ENCODE measurements around the gene KCNJ4.
"Not testable (repeated sequence)": the region's sequence is repeated elsewhere in the genome, so short reads cannot be mapped to it uniquely, and the experiment has no call there.

Gene KCNJ4

GRCh38 chr22:38481162-38481870 is 26.3 kb upstream of the KCNJ4 start:
- no peak overlapping the region for H3K4me3 ChIP-seq (ENCODE audit: low read depth, low read length)
- peaks cover 85% of the 10 kb centered on the region for H3K36me3 ChIP-seq (replicated peaks)
- H3K27ac ChIP-seq: no peak overlapping the region
- no peak for DNase-seq
- no peak for TF ChIP-seq CTCF (IDR thresholded peaks at IDR 0.05; ENCODE audit: low read depth, low read length, missing control alignments)
- in situ Hi-C loops (cut with HindIII; ENCODE audit: low pct_ligation_motif_present, low sequenced_read_pairs): no loop called here
- no peaks in the 10 kb centered on the region for H3K27me3 ChIP-seq (replicated peaks)

- H3K36me3 ChIP-seq (replicated peaks): peaks cover 83% of the 10 kb centered on the region
- in situ Hi-C loops (cut with HindIII; ENCODE audit: low pct_ligation_motif_present, low sequenced_read_pairs): no loop called here
- H3K4me3 ChIP-seq (ENCODE audit: low read depth, low read length): no peak overlapping the region
- no peak for TF ChIP-seq CTCF (IDR thresholded peaks at IDR 0.05; ENCODE audit: low read depth, low read length, missing control alignments)
- no peak for DNase-seq
- H3K27me3 ChIP-seq (replicated peaks): no peaks in the 10 kb centered on the region
- no peak overlapping the region for H3K27ac ChIP-seq
Observed at GRCh38 chr22:38479096-38479837, 24.3 kb upstream of the KCNJ4 start.

- Histone ChIP-seq H3K4me3 (ENCODE audit: low read depth, low read length) (no peak overlapping the region), H3K36me3 (replicated peaks) (peaks cover 71% of the 10 kb centered on the region), H3K27me3 (replicated peaks) (no peaks in the 10 kb centered on the region), H3K27ac (no peak overlapping the region)
- TF ChIP-seq CTCF (IDR thresholded peaks at IDR 0.05; ENCODE audit: low read depth, low read length, missing control alignments): no peak
- no peak for DNase-seq
- in situ Hi-C loops (cut with HindIII; ENCODE audit: low pct_ligation_motif_present, low sequenced_read_pairs): no loop called here
Observed at GRCh38 chr22:38477585-38477984, 22.6 kb upstream of the KCNJ4 start.

GRCh38 chr22:38474003-38474607 is 19.1 kb upstream of the KCNJ4 start:
- DNase-seq: no peak
- TF ChIP-seq CTCF (IDR thresholded peaks at IDR 0.05; ENCODE audit: low read depth, low read length, missing control alignments): no peak
- Histone ChIP-seq H3K27me3 (replicated peaks) (no peaks in the 10 kb centered on the region), H3K4me3 (ENCODE audit: low read depth, low read length) (no peak overlapping the region), H3K27ac (no peak overlapping the region), H3K36me3 (replicated peaks) (peaks cover 36% of the 10 kb centered on the region)
- in situ Hi-C loops (cut with HindIII; ENCODE audit: low pct_ligation_motif_present, low sequenced_read_pairs): no loop called here

- Histone ChIP-seq H3K27me3 (replicated peaks) (no peaks in the 10 kb centered on the region), H3K27ac (no peak overlapping the region), H3K36me3 (replicated peaks) (peaks cover 17% of the 10 kb centered on the region), H3K4me3 (ENCODE audit: low read depth, low read length) (no peak overlapping the region)
- TF ChIP-seq CTCF (IDR thresholded peaks at IDR 0.05; ENCODE audit: low read depth, low read length, missing control alignments): no peak
- in situ Hi-C loops (cut with HindIII; ENCODE audit: low pct_ligation_motif_present, low sequenced_read_pairs): no loop called here
- no peak for DNase-seq
Observed at GRCh38 chr22:38471237-38471636, 16.2 kb upstream of the KCNJ4 start.

GRCh38 chr22:38470179-38470578 is 15.2 kb upstream of the KCNJ4 start:
- H3K27ac ChIP-seq; in situ Hi-C loops (cut with HindIII; ENCODE audit: low pct_ligation_motif_present, low sequenced_read_pairs); H3K4me3 ChIP-seq (ENCODE audit: low read depth, low read length); DNase-seq; H3K27me3 ChIP-seq (replicated peaks); H3K36me3 ChIP-seq (replicated peaks): not testable (repeated sequence)

Data from brain microvascular endothelial cell (primary cell).